Tibial nerve (tissue), 4 donors: ENCODE data around the gene ANKRD26. TPM values are rescaled to one million over a fixed set of nuclear protein-coding genes. Genes with fewer than 3 reads are reported as not detected.

Source experiments
- DNase-seq, 2 donors: peaks; one replicate each; pipeline ENCODE4 v3.0.0-alpha.2; 2019; ENCODE audit warnings: low spot score in 2 of 2
- H3K27ac ChIP-seq, 4 donors: fragments of 200-600 bp; sonication (generic) in 3 of 4; one replicate each; pipeline ENCODE4 v1.5.1; 2017 to 2019; ENCODE audit warnings: mild to moderate bottlenecking in 1 of 4
- H3K27me3 ChIP-seq, 2 donors: fragments of 200-600 bp; sonication (generic) in 1 of 2; one replicate each; pipeline versions ENCODE4 v1.5.1 to v1.6.0; 2017 to 2019
- H3K36me3 ChIP-seq, 3 donors: fragments of 200-600 bp; sonication (generic); one replicate each; pipeline ENCODE4 v1.5.1; 2018 to 2019
- H3K4me1 ChIP-seq, 4 donors: fragments of 200-600 bp; sonication (generic) in 3 of 4; one replicate each; pipeline ENCODE4 v1.5.1; 2017 to 2019
- H3K4me3 ChIP-seq, 4 donors: fragments of 200-600 bp; sonication (generic) in 3 of 4; one replicate each; pipeline ENCODE4 v1.5.1; 2017 to 2019; ENCODE audit warnings: mild to moderate bottlenecking in 1 of 4, moderate library complexity in 1 of 4
- H3K9me3 ChIP-seq, 4 donors: fragments of 200-600 bp; sonication (generic) in 3 of 4; one replicate each; pipeline ENCODE4 v1.5.1; 2017 to 2019
- EP300 ChIP-seq, 2 donors: sonication (generic); formaldehyde crosslinking; IDR thresholded peaks; one replicate each; pipeline ENCODE4 v1.6.1; 2017; ENCODE audit warnings: antibody characterized with exemption in 2 of 2, mild to moderate bottlenecking in 1 of 2
- POLR2A ChIP-seq, 2 donors: fragments of 450-650 bp; IDR thresholded peaks; one replicate each; pipeline ENCODE4 v1.6.1; 2017; ENCODE audit warnings: antibody characterized with exemption in 2 of 2, mild to moderate bottlenecking in 2 of 2, moderate library complexity in 2 of 2
- WGBS, 2 donors: methylation state at CpG; one replicate each; pipeline ENCODE4 v1.1.5; 2018; 5-methylcytosine and 5-hydroxymethylcytosine counted together
- small RNA-seq: library from RNA; depleted of rRNA; stranded (forward); fragments of <200 nt; gene quantifications from one replicate; pipeline ENCODE3, GENCODE V24; 2016
- total RNA-seq, 4 donors: library from RNA; depleted of rRNA; stranded (reverse); fragments of >200 nt; gene quantifications; one replicate each; pipeline ENCODE4 v1.1.0, GENCODE V29; 2016
- TF ChIP-seq, protein P1 (sequence below), 5 experiments: fragments of 200-600 bp in 3 of 5; fragments of 450-650 bp in 2 of 5; sonication (generic) in 3 of 5; IDR thresholded peaks; one replicate each; pipeline ENCODE4 v1.5.1; 2016 to 2019; ENCODE audit warnings: antibody characterized with exemption in 5 of 5, mild to moderate bottlenecking in 3 of 5, moderate library complexity in 2 of 5

Gene ANKRD26
- total RNA-seq, 4 donors from 2014 or later = 10.7 to 24.3 (median 12.8) TPM

- peaks cover 0 to 13% (median 0%) of the 10 kb centered on the region in 3 donors for H3K36me3 ChIP-seq
- H3K27me3 ChIP-seq = no peaks in the 10 kb centered on the region
- no peaks in the 10 kb centered on the region for H3K4me1 ChIP-seq
- H3K9me3 ChIP-seq = no peaks in the 10 kb centered on the region
- 88 to 91% methylated on average over 6 of the region's 6 CpGs for WGBS, 2 donors
- TF ChIP-seq POLR2A (IDR thresholded peaks at IDR 0.05) (no peak), EP300 (IDR thresholded peaks at IDR 0.05) (no peak)
- TF ChIP-seq, protein P1, sequence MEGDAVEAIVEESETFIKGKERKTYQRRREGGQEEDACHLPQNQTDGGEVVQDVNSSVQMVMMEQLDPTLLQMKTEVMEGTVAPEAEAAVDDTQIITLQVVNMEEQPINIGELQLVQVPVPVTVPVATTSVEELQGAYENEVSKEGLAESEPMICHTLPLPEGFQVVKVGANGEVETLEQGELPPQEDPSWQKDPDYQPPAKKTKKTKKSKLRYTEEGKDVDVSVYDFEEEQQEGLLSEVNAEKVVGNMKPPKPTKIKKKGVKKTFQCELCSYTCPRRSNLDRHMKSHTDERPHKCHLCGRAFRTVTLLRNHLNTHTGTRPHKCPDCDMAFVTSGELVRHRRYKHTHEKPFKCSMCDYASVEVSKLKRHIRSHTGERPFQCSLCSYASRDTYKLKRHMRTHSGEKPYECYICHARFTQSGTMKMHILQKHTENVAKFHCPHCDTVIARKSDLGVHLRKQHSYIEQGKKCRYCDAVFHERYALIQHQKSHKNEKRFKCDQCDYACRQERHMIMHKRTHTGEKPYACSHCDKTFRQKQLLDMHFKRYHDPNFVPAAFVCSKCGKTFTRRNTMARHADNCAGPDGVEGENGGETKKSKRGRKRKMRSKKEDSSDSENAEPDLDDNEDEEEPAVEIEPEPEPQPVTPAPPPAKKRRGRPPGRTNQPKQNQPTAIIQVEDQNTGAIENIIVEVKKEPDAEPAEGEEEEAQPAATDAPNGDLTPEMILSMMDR (IDR thresholded peaks at IDR 0.05) = no peak
- DNase-seq = no peak
- H3K27ac ChIP-seq = no peak overlapping the region
- H3K4me3 ChIP-seq = no peak overlapping the region
Measured at GRCh38 chr10:26959841-26960240, 140.5 kb downstream of the ANKRD26 start.

Small RNAs within 50 kb of the gene (small RNA-seq; reads per million reads assigned to genes)
- not detected for gene RNU6-490P

Other genes with a start within 250 kb of the ANKRD26 start
- 10 to 100 TPM; 25.9 to 32.1 (median 29.9) TPM for gene ABI1, start 239.5 kb downstream of the ANKRD26 start, total RNA-seq
- gene YME1L1, start 53.9 kb upstream of the ANKRD26 start, total RNA-seq = 10 to 100 TPM; 44.1 to 53.0 (median 48.9) TPM
- 10 to 100 TPM in 2 of 4 donors, 1 to 10 TPM in 2; 4.0 to 12.4 (median 10.1) TPM for gene MASTL, start 54.9 kb upstream of the ANKRD26 start, total RNA-seq
- 10 to 100 TPM; 15.3 to 31.2 (median 20.4) TPM for gene ACBD5, start 140.3 kb upstream of the ANKRD26 start, total RNA-seq